Endothelial cell of umbilical vein (primary cell): Measurements from ENCODE around the gene NEAT1. TPM values are rescaled to one million over a fixed set of nuclear protein-coding genes. Genes with fewer than 3 reads are reported as not detected.

Source experiments
- BruUV-seq: library from RNA; stranded (reverse); fragments of 400-500 nt; replicated peaks from 2 replicates; lab custom pipeline; 2021; lab: Mats Ljungman, UMichigan
- CTCF ChIA-PET: fragments of 300-600, 350-600 bp; sonication (Branson Sonifier 250); formaldehyde crosslinking; loops from one replicate; lab custom pipeline; 2021; ENCODE audit warnings: antibody characterized with exemption, inconsistent platforms; lab: Charles Lee
- POLR2A ChIA-PET: fragments of 300-600, 350-600 bp; sonication (Branson Sonifier 250); formaldehyde crosslinking; loops from one replicate; lab custom pipeline; 2021; ENCODE audit warnings: antibody characterized with exemption, inconsistent platforms; lab: Charles Lee
- DNase-seq: peaks from one replicate; pipeline ENCODE4 v3.0.0-alpha.2; 2011; ENCODE audit warnings: low read depth, low spot score
- FAIRE-seq: peaks from 2 replicates; lab custom pipeline; 2011; peaks lifted over from hg19 to GRCh38; lab: Jason Lieb, UNC
- H2AFZ ChIP-seq: 2 replicates; pipeline ENCODE4 v1.6.0; 2012; ENCODE audit warnings: low read depth, low read length, control low read depth, inconsistent platforms
- H3K27ac ChIP-seq: 2 replicates; pipeline ENCODE4 v1.5.1; 2011; ENCODE audit warnings: low read depth, mild to moderate bottlenecking, control low read depth, low read length, moderate library complexity; ENCODE audit not compliant: insufficient read depth
- H3K27me3 ChIP-seq, 2 experiments: 2 replicates each; pipeline versions ENCODE4 v1.6.0 to v1.6.1; 2011; ENCODE audit warnings: low read length in 2 of 2, mixed read lengths in 1 of 2; ENCODE audit not compliant: control insufficient read depth in 2 of 2, insufficient read depth in 2 of 2
- H3K36me3 ChIP-seq, 2 experiments: 2 replicates in 1 of 2; 3 replicates in 1 of 2; pipeline ENCODE4 v1.5.1; 2011; ENCODE audit warnings: low read length in 2 of 2, mild to moderate bottlenecking in 1 of 2, moderate library complexity in 1 of 2; ENCODE audit not compliant: control insufficient read depth in 2 of 2, insufficient read depth in 2 of 2; ENCODE audit errors: extremely low read depth in 1 of 2
- H3K4me1 ChIP-seq: 3 replicates; pipeline ENCODE4 v1.5.1; 2011; ENCODE audit warnings: mild to moderate bottlenecking, low read length; ENCODE audit not compliant: control insufficient read depth, insufficient read depth; ENCODE audit errors: extremely low read depth
- H3K4me2 ChIP-seq: 2 replicates; pipeline ENCODE4 v1.6.1; 2011; ENCODE audit warnings: low read length, control low read depth, mixed read lengths; ENCODE audit not compliant: insufficient read depth
- H3K4me3 ChIP-seq, 3 experiments: fragments of 200-600 bp in 1 of 3; sonication (generic), shearing (Covaris generic) in 1 of 3; replicated peaks in 1 of 3; 2 replicates each; pipeline ENCODE4 v1.5.1; 2011 to 2016; ENCODE audit warnings: control low read depth in 3 of 3, low read length in 3 of 3, mild to moderate bottlenecking in 2 of 3, inconsistent platforms in 1 of 3, low read depth in 1 of 3, moderate library complexity in 1 of 3; ENCODE audit not compliant: insufficient read depth in 1 of 3
- H3K79me2 ChIP-seq: 2 replicates; pipeline ENCODE4 v1.6.0; 2012; ENCODE audit warnings: low read length, inconsistent platforms; ENCODE audit not compliant: control insufficient read depth, insufficient read depth
- H3K9ac ChIP-seq: replicated peaks from 2 replicates; pipeline ENCODE3; 2011; ENCODE audit warnings: low read length, control low read depth; ENCODE audit not compliant: insufficient read depth; ENCODE audit errors: extremely low read depth
- H3K9me1 ChIP-seq: replicated peaks from 3 replicates; pipeline ENCODE4 v1.6.0; 2011; ENCODE audit warnings: mild to moderate bottlenecking, low read length; ENCODE audit not compliant: control insufficient read depth, insufficient read depth; ENCODE audit errors: extremely low read depth
- H3K9me3 ChIP-seq: replicated peaks from 2 replicates; pipeline ENCODE4 v1.5.1; 2012; ENCODE audit warnings: low read length, inconsistent platforms; ENCODE audit not compliant: control insufficient read depth, insufficient read depth
- H4K20me1 ChIP-seq: replicated peaks from 2 replicates; pipeline ENCODE3; 2011; ENCODE audit warnings: mild to moderate bottlenecking, low read length; ENCODE audit not compliant: control insufficient read depth, insufficient read depth; ENCODE audit errors: extremely low read depth
- EZH2 ChIP-seq: IDR thresholded peaks from 2 replicates; pipeline ENCODE4 v1.6.1; 2012; ENCODE audit warnings: borderline replicate concordance, low read depth, mild to moderate bottlenecking, moderate library complexity, low read length, inconsistent platforms; ENCODE audit not compliant: severe bottlenecking
- FOS ChIP-seq: IDR thresholded peaks from 2 replicates; pipeline ENCODE4 v1.6.1; 2011; ENCODE audit warnings: mild to moderate bottlenecking, low read length, moderate library complexity, borderline replicate concordance; ENCODE audit not compliant: insufficient read depth
- GATA2 ChIP-seq: IDR thresholded peaks from 2 replicates; pipeline ENCODE4 v1.7.0; 2011; ENCODE audit warnings: low read depth, mild to moderate bottlenecking, moderate library complexity, mixed read lengths, low read length; ENCODE audit not compliant: insufficient read length, insufficient read depth
- JUN ChIP-seq: IDR thresholded peaks from 2 replicates; pipeline ENCODE4 v1.6.1; 2011; ENCODE audit warnings: borderline replicate concordance, low read depth; ENCODE audit not compliant: insufficient read length, insufficient read depth
- MYC ChIP-seq: IDR thresholded peaks from one replicate; pipeline ENCODE4 v1.6.1; 2011; ENCODE audit warnings: mild to moderate bottlenecking, low read depth, low read length
- POLR2A ChIP-seq: IDR thresholded peaks from 2 replicates; pipeline ENCODE4 v1.6.1; 2012; ENCODE audit warnings: low read depth, mild to moderate bottlenecking, control low read depth, low read length
- POLR2AphosphoS5 ChIP-seq: IDR thresholded peaks from 2 replicates; pipeline ENCODE4 v1.6.1; 2012; ENCODE audit warnings: low read depth, mild to moderate bottlenecking, control low read depth, low read length, moderate library complexity; ENCODE audit not compliant: insufficient read depth
- dilution Hi-C: fragments of 300-500 bp; cut with MboI; formaldehyde crosslinking; loops from one replicate; pipeline ENCODE4 v1.15.0; 2019; ENCODE audit warnings: low sequenced_read_pairs; ENCODE audit not compliant: extremely low pct_ligation_motif_present
- intact Hi-C: fragments of 100-400 bp; cut with micrococcal nuclease; formaldehyde crosslinking; loops from one replicate; pipeline ENCODE4 v1.10.0; 2022
- polyA plus RNA-seq, 4 experiments: library from polyadenylated mRNA; depleted of rRNA in 3 of 4; stranded (reverse) in 3 of 4; unstranded in 1 of 4; fragments of >200 nt; gene quantifications; 2 replicates each; pipeline versions ENCODE4 v1.2.1 to v1.2.3, GENCODE V29; 2011 to 2012; ENCODE audit warnings: missing spikeins in 1 of 4
- total RNA-seq: library from RNA; stranded (reverse); gene quantifications from 2 replicates; pipeline ENCODE4 v1.2.3, GENCODE V29; 2021
- TF ChIP-seq, protein P1 (sequence below), 2 donors: IDR thresholded peaks; 1 replicate in 1 of 2; 2 replicates in 1 of 2; pipeline ENCODE4 v1.5.1; 2011; ENCODE audit warnings: low read length in 2 of 2, mild to moderate bottlenecking in 2 of 2, moderate library complexity in 2 of 2, control low read depth in 1 of 2, inconsistent platforms in 1 of 2, low read depth in 1 of 2; ENCODE audit not compliant: insufficient read depth in 1 of 2; ENCODE audit errors: extremely low read depth in 1 of 2
- TF ChIP-seq, protein P2 (sequence below): IDR thresholded peaks from 2 replicates; pipeline ENCODE4 v1.6.1; 2011; ENCODE audit not compliant: insufficient read depth, insufficient read length

NEAT1 gene
- total and polyA plus RNA-seq, 2 donors (not counting 3 experiments of a cell fraction or from before 2014, with no cell fraction given) = 34.4 to 957 TPM

DNA sequence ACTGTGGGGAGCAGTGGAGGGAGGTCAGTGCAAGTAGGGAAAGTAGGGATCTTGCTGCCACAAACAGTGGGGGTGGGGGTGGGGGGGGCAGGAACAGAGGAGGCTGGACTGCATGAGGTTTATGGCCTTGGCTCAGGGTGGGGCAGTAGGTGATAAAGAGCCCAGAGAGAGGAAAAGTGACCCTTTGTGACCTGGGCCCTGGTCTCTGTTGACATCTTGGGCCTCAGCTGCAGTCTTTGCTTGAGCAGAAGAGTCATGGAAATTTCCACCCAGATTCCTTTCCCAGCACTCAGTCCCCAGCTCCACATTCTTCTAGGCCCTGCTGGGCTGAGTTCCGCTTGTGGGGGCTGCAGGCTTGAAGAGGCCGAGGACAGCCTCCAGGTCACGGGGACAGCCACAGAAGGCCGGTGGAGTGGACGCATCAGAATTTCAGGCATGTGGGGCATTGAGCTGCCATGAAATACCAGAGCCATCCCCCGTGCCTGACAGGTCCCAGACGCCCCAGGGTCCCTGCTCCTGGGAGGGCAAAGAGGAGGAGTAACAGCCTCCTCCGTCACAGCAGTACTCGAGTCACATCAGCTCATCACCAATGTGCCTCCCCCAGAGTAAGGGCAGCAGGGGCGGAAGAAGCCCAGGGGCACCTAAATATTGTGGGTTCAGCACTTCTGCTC, 66.6 kb downstream of the NEAT1 start:
- no peaks in the 10 kb centered on the region for H4K20me1 ChIP-seq
- peak overlapping the region; percentile 63 for H3K9ac ChIP-seq
- H3K9me3 ChIP-seq = no peaks in the 10 kb centered on the region
- no peaks in the 10 kb centered on the region for H3K79me2 ChIP-seq
- H3K4me2 ChIP-seq = no peak overlapping the region
- no peak overlapping the region for H2AFZ ChIP-seq
- no TSS peak for BruUV-seq
- ChIA-PET CTCF (interaction anchor here (0.8 to 13.9 kb wide), 5 partner anchors 11 to 214 kb away, joined by 3 to 247 read pairs (median 7); partner anchors contain the start of gene MALAT1), POLR2A (interaction anchor here (0.8 to 9.4 kb wide), 4 partner anchors 9 to 66 kb away, joined by 3 to 204 read pairs (median 8); partner anchors contain the start of genes MALAT1 and NEAT1)
- peak overlapping the region; percentile 81 for H3K27ac ChIP-seq
- dilution Hi-C loops = no loop called here
- TF ChIP-seq EZH2 (no peak), MYC (no peak), POLR2A (no peak), FOS (no peak), JUN (no peak), POLR2AphosphoS5 (no peak), GATA2 (no peak)
- TF ChIP-seq, protein P1, sequence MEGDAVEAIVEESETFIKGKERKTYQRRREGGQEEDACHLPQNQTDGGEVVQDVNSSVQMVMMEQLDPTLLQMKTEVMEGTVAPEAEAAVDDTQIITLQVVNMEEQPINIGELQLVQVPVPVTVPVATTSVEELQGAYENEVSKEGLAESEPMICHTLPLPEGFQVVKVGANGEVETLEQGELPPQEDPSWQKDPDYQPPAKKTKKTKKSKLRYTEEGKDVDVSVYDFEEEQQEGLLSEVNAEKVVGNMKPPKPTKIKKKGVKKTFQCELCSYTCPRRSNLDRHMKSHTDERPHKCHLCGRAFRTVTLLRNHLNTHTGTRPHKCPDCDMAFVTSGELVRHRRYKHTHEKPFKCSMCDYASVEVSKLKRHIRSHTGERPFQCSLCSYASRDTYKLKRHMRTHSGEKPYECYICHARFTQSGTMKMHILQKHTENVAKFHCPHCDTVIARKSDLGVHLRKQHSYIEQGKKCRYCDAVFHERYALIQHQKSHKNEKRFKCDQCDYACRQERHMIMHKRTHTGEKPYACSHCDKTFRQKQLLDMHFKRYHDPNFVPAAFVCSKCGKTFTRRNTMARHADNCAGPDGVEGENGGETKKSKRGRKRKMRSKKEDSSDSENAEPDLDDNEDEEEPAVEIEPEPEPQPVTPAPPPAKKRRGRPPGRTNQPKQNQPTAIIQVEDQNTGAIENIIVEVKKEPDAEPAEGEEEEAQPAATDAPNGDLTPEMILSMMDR (IDR thresholded peaks at IDR 0.05; ENCODE audit: extremely low read depth in 1 of 2, insufficient read depth in 1 of 2, low read depth in 1 of 2, low read length in 2 of 2) = no peak
- TF ChIP-seq, protein P2, sequence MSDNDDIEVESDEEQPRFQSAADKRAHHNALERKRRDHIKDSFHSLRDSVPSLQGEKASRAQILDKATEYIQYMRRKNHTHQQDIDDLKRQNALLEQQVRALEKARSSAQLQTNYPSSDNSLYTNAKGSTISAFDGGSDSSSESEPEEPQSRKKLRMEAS = no peak
- H3K4me3 ChIP-seq = no peak overlapping the region
- no peaks in the 10 kb centered on the region for H3K36me3 ChIP-seq
- DNase-seq (peak; percentile 53), FAIRE-seq (no peak)
- H3K9me1 ChIP-seq = no peaks in the 10 kb centered on the region
- peaks cover 74% of the 10 kb centered on the region for H3K4me1 ChIP-seq
- H3K27me3 ChIP-seq = no peaks in the 10 kb centered on the region
- intact Hi-C loops = no loop called here
